MCF 10A (cell line): ENCODE data around the gene H2BW1. TPM values are rescaled to one million over a fixed set of nuclear protein-coding genes. Genes with fewer than 3 reads are reported as not detected.
"Not testable (repeated sequence)": the region's sequence is repeated elsewhere in the genome, so short reads cannot be mapped to it uniquely, and the experiment has no call there.

Source experiments
- BruUV-seq: library from RNA; stranded (reverse); fragments of 400-500 nt; replicated peaks from 2 replicates; lab custom pipeline; 2021; lab: Mats Ljungman, UMichigan
- CTCF ChIA-PET: fragments of 300-600 bp; sonication (Branson Sonifier 250); formaldehyde crosslinking; extraction: SDS; loops from one replicate; lab custom pipeline; 2021; ENCODE audit warnings: antibody characterized with exemption, inconsistent platforms; lab: Yijun Ruan, JAX
- POLR2A ChIA-PET: fragments of 300-600, 350-650 bp; sonication (Branson Sonifier 250); formaldehyde crosslinking; extraction: SDS; loops from one replicate; lab custom pipeline; 2020; ENCODE audit warnings: antibody characterized with exemption, inconsistent platforms; lab: Yijun Ruan, JAX
- DNase-seq: peaks from one replicate; pipeline ENCODE4 v3.0.0-alpha.2; 2018; ENCODE audit not compliant: unreplicated experiment
- H3K27ac Mint-ChIP-seq: one replicate; pipeline ENCODE4 v1.8.0; 2022; ENCODE audit warnings: mild to moderate bottlenecking, low read depth, mixed read lengths; ENCODE audit not compliant: unreplicated experiment
- H3K27me3 Mint-ChIP-seq: one replicate; pipeline ENCODE4 v1.8.0; 2022; ENCODE audit warnings: mixed read lengths; ENCODE audit not compliant: insufficient read depth, unreplicated experiment
- H3K36me3 Mint-ChIP-seq: one replicate; pipeline ENCODE4 v1.8.0; 2022; ENCODE audit warnings: mild to moderate bottlenecking, moderate library complexity, mixed read lengths; ENCODE audit not compliant: insufficient read depth, unreplicated experiment
- H3K4me1 Mint-ChIP-seq: one replicate; pipeline ENCODE4 v1.8.0; 2022; ENCODE audit warnings: mixed read lengths; ENCODE audit not compliant: insufficient read depth, unreplicated experiment
- H3K4me3 Mint-ChIP-seq: one replicate; pipeline ENCODE4 v1.8.0; 2022; ENCODE audit warnings: mild to moderate bottlenecking, moderate library complexity, mixed read lengths; ENCODE audit not compliant: unreplicated experiment
- H3K9me3 Mint-ChIP-seq: one replicate; pipeline ENCODE4 v1.8.0; 2022; ENCODE audit warnings: mixed read lengths; ENCODE audit not compliant: unreplicated experiment
- CTCF ChIP-seq: fragments of 200-600 bp; IDR thresholded peaks from one replicate; pipeline ENCODE4 v1.8.0; 2022; ENCODE audit warnings: antibody characterized with exemption, mild to moderate bottlenecking; ENCODE audit not compliant: unreplicated experiment
- intact Hi-C: fragments of 100-400 bp; cut with micrococcal nuclease; formaldehyde crosslinking; loops from 2 replicates; pipeline ENCODE4 v1.14.1; 2022
- total RNA-seq: library from RNA; stranded (reverse); gene quantifications from 2 replicates; pipeline ENCODE4 v1.2.3, GENCODE V29; 2022

H2BW1 gene
- total RNA-seq, 1 experiment from 2014 or later = not detected

GRCh38 chrX:104013158-104013557 is 350 bp downstream of the H2BW1 start:
- H3K4me1 Mint-ChIP-seq = no peaks in the 10 kb centered on the region
- intact Hi-C loops = no loop called here
- CTCF ChIA-PET = no interaction called here
- no peak overlapping the region for H3K4me3 Mint-ChIP-seq
- TF ChIP-seq CTCF = no peak
- no TSS peak for BruUV-seq
- H3K27ac Mint-ChIP-seq = no peak overlapping the region
- no peaks in the 10 kb centered on the region for H3K9me3 Mint-ChIP-seq
- POLR2A ChIA-PET = no interaction called here
- peaks cover 47% of the 10 kb centered on the region for H3K27me3 Mint-ChIP-seq
- H3K36me3 Mint-ChIP-seq = no peaks in the 10 kb centered on the region
- no peak for DNase-seq

GRCh38 chrX:104008831-104009230 is 4.7 kb downstream of the H2BW1 start:
- DNase-seq = no peak
- no peak for TF ChIP-seq CTCF
- Mint-ChIP-seq H3K27ac (no peak overlapping the region), H3K4me3 (no peak overlapping the region), H3K36me3 (no peaks in the 10 kb centered on the region), H3K9me3 (peaks cover 8% of the 10 kb centered on the region), H3K4me1 (no peaks in the 10 kb centered on the region), H3K27me3 (peaks cover 66% of the 10 kb centered on the region)
- CTCF ChIA-PET = no interaction called here
- intact Hi-C loops = no loop called here
- no TSS peak for BruUV-seq
- POLR2A ChIA-PET = no interaction called here

- TF ChIP-seq CTCF = no peak
- Mint-ChIP-seq H3K4me3 (no peak overlapping the region), H3K9me3 (no peaks in the 10 kb centered on the region), H3K27me3 (peaks cover 84% of the 10 kb centered on the region), H3K4me1 (no peaks in the 10 kb centered on the region), H3K27ac (no peak overlapping the region), H3K36me3 (no peaks in the 10 kb centered on the region)
- ChIA-PET POLR2A (no interaction called here), CTCF (interaction anchor here (0.6 kb wide), 1 partner anchor 80 kb away, joined by 3 read pairs; no protein-coding TSS in a partner anchor)
- no TSS peak for BruUV-seq
- no peak for DNase-seq
- intact Hi-C loops = no loop called here
Observed at GRCh38 chrX:103999234-103999633, 14.3 kb downstream of the H2BW1 start.

GRCh38 chrX:103983508-103983907 is 30.0 kb downstream of the H2BW1 start:
- H3K27ac Mint-ChIP-seq, intact Hi-C loops, BruUV-seq, H3K27me3 Mint-ChIP-seq, H3K4me3 Mint-ChIP-seq, H3K4me1 Mint-ChIP-seq, POLR2A ChIA-PET, DNase-seq, H3K36me3 Mint-ChIP-seq, CTCF ChIA-PET, H3K9me3 Mint-ChIP-seq: not testable (repeated sequence)

- H3K27ac Mint-ChIP-seq, H3K36me3 Mint-ChIP-seq, CTCF ChIA-PET, H3K4me1 Mint-ChIP-seq, BruUV-seq, H3K27me3 Mint-ChIP-seq, H3K4me3 Mint-ChIP-seq, intact Hi-C loops, H3K9me3 Mint-ChIP-seq, DNase-seq, POLR2A ChIA-PET: not testable (repeated sequence)
Observed at GRCh38 chrX:103962411-103963278, 50.9 kb downstream of the H2BW1 start, which contains the start of gene TMSB15B. Gene TMSB15B, plus strand, starts transcription at chrX:103962627.
